HepG2 (cell line): ENCODE data around the gene GNA15. TPM values are rescaled to one million over a fixed set of nuclear protein-coding genes. Genes with fewer than 3 reads are reported as not detected.

ENCODE experiments used
- BORCS8-MEF2B ChIP-seq: sonication (generic); formaldehyde crosslinking; IDR thresholded peaks from 2 replicates; pipeline ENCODE4 v1.8.0; 2022; ENCODE audit warnings: mild to moderate bottlenecking, missing genetic modification reagents
- BRD4 ChIP-seq: sonication (generic); formaldehyde crosslinking; IDR thresholded peaks from 2 replicates; pipeline ENCODE4 v1.4.0; 2020; ENCODE audit warnings: missing genetic modification reagents
- CBX1 ChIP-seq: IDR thresholded peaks from one replicate; pipeline ENCODE4 v1.6.1; 2016; ENCODE audit warnings: antibody characterized with exemption, low read depth
- DNMT3B ChIP-seq: conservative IDR thresholded peaks from 2 replicates; pipeline ENCODE4 v1.6.1; 2016; ENCODE audit warnings: missing biosample characterization, control low read depth
- GFI1 ChIP-seq: sonication (generic); formaldehyde crosslinking; IDR thresholded peaks from 2 replicates; pipeline ENCODE4 v1.5.0; 2020; ENCODE audit warnings: missing genetic modification reagents, mild to moderate bottlenecking, borderline replicate concordance
- JDP2 ChIP-seq: sonication (generic); formaldehyde crosslinking; IDR thresholded peaks from 2 replicates; pipeline ENCODE4 v1.8.1; 2022; ENCODE audit warnings: missing genetic modification reagents, borderline replicate concordance
- KLF12 ChIP-seq: sonication (generic); formaldehyde crosslinking; IDR thresholded peaks from 2 replicates; pipeline ENCODE4 v1.4.0; 2020; ENCODE audit warnings: missing genetic modification reagents, borderline replicate concordance
- MEF2D ChIP-seq: sonication (generic); formaldehyde crosslinking; IDR thresholded peaks from 2 replicates; pipeline ENCODE4 v1.5.1; 2020; ENCODE audit warnings: mild to moderate bottlenecking, missing genetic modification reagents
- NPAS2 ChIP-seq: sonication (generic); formaldehyde crosslinking; IDR thresholded peaks from 2 replicates; pipeline ENCODE4 v1.8.0; 2022; ENCODE audit warnings: mild to moderate bottlenecking, missing genetic modification reagents, borderline replicate concordance
- NR1H2 ChIP-seq: sonication (generic); formaldehyde crosslinking; IDR thresholded peaks from 2 replicates; pipeline ENCODE4 v1.8.1; 2022; ENCODE audit warnings: low read depth, missing genetic modification reagents, borderline replicate concordance
- NR2F1 ChIP-seq, 2 experiments: fragments of 450-650 bp in 1 of 2; formaldehyde crosslinking in 1 of 2; IDR thresholded peaks; 2 replicates each; pipeline versions ENCODE4 v1.5.0 to v1.6.1; 2016 to 2020; ENCODE audit warnings: mild to moderate bottlenecking in 1 of 2, missing compliant biosample characterization in 1 of 2, missing genetic modification reagents in 1 of 2, moderate library complexity in 1 of 2
- POLR2A ChIP-seq, 2 experiments: IDR thresholded peaks; 2 replicates each; pipeline ENCODE4 v1.6.1; 2011; ENCODE audit warnings: low read depth in 2 of 2, low read length in 2 of 2, mild to moderate bottlenecking in 1 of 2, moderate library complexity in 1 of 2; ENCODE audit not compliant: insufficient read depth in 1 of 2
- RCOR2 ChIP-seq: IDR thresholded peaks from 2 replicates; pipeline ENCODE4 v1.6.1; 2016; ENCODE audit warnings: missing biosample characterization, missing genetic modification reagents
- REPIN1 ChIP-seq: sonication (generic); formaldehyde crosslinking; IDR thresholded peaks from 2 replicates; pipeline ENCODE4 v1.8.0; 2022; ENCODE audit warnings: missing genetic modification reagents, low read depth, mild to moderate bottlenecking, borderline replicate concordance
- RFXANK ChIP-seq: IDR thresholded peaks from 2 replicates; pipeline ENCODE4 v1.6.1; 2016
- SRF ChIP-seq: IDR thresholded peaks from 2 replicates; pipeline ENCODE4 v1.6.1; 2011; ENCODE audit warnings: mild to moderate bottlenecking, low read depth, low read length, moderate library complexity
- STAT5B ChIP-seq: sonication (generic); formaldehyde crosslinking; IDR thresholded peaks from 2 replicates; pipeline ENCODE4 v1.4.0; 2020; ENCODE audit warnings: missing genetic modification reagents
- TEAD2 ChIP-seq: sonication (generic); formaldehyde crosslinking; IDR thresholded peaks from 2 replicates; pipeline ENCODE4 v1.9.0; 2021; ENCODE audit warnings: missing genetic modification reagents
- TGIF2 ChIP-seq: IDR thresholded peaks from 2 replicates; pipeline ENCODE4 v1.6.1; 2016; ENCODE audit warnings: control low read depth, missing compliant biosample characterization
- TOPORS ChIP-seq: sonication (generic); formaldehyde crosslinking; IDR thresholded peaks from 2 replicates; pipeline ENCODE4 v1.8.0; 2023; ENCODE audit warnings: mild to moderate bottlenecking, missing genetic modification reagents
- ZBTB20 ChIP-seq: sonication (generic); formaldehyde crosslinking; IDR thresholded peaks from 2 replicates; pipeline ENCODE4 v1.8.1; 2023; ENCODE audit warnings: missing genetic modification reagents, low read depth, mild to moderate bottlenecking, borderline replicate concordance
- ZBTB43 ChIP-seq: sonication (generic); formaldehyde crosslinking; conservative IDR thresholded peaks from 2 replicates; pipeline ENCODE4 v1.4.0; 2020; ENCODE audit warnings: missing genetic modification reagents
- ZNF20 ChIP-seq: sonication (generic); formaldehyde crosslinking; IDR thresholded peaks from 2 replicates; pipeline ENCODE4 v1.4.0; 2020; ENCODE audit warnings: mild to moderate bottlenecking, moderate library complexity, missing genetic modification reagents
- ZNF263 ChIP-seq: sonication (generic); formaldehyde crosslinking; IDR thresholded peaks from 2 replicates; pipeline ENCODE4 v1.4.0; 2020; ENCODE audit warnings: missing genetic modification reagents
- ZNF331 ChIP-seq: sonication (generic); formaldehyde crosslinking; IDR thresholded peaks from 2 replicates; pipeline ENCODE4 v1.4.0; 2020; ENCODE audit warnings: missing genetic modification reagents
- ZNF615 ChIP-seq: sonication (generic); formaldehyde crosslinking; IDR thresholded peaks from 2 replicates; pipeline ENCODE4 v1.5.0; 2020; ENCODE audit warnings: mild to moderate bottlenecking, missing genetic modification reagents, borderline replicate concordance
- ZNF790 ChIP-seq: sonication (generic); formaldehyde crosslinking; IDR thresholded peaks from 2 replicates; pipeline ENCODE4 v1.8.0; 2022; ENCODE audit warnings: missing genetic modification reagents, mild to moderate bottlenecking, borderline replicate concordance
- polyA plus RNA-seq, 8 experiments: library from polyadenylated mRNA; depleted of rRNA in 3 of 8; stranded (reverse) in 7 of 8; unstranded in 1 of 8; fragments of >200 nt; fragmentation: Illumina TruSeq in 4 of 8; extraction: Trizol in 4 of 8; gene quantifications; 2 replicates each; pipeline versions ENCODE4 v1.2.1 to v1.2.3, GENCODE V29; 2011 to 2016; ENCODE audit warnings: low read depth in 4 of 8, missing spikeins in 1 of 8, mixed read lengths in 1 of 8; ENCODE audit not compliant: insufficient read depth in 1 of 8
- total RNA-seq, 5 experiments: library from RNA; depleted of rRNA; stranded (reverse); fragments of >200 nt; fragmentation: Illumina TruSeq; extraction: Trizol; gene quantifications; 2 replicates each; pipeline ENCODE4 v1.2.3, GENCODE V29; 2016; ENCODE audit warnings: low read depth in 1 of 5
- TF ChIP-seq, protein P1 (sequence below): sonication (generic); formaldehyde crosslinking; IDR thresholded peaks from 2 replicates; pipeline ENCODE4 v1.4.0; 2020; ENCODE audit warnings: missing genetic modification reagents, borderline replicate concordance
- TF ChIP-seq, protein P2 (sequence below): sonication (generic); formaldehyde crosslinking; IDR thresholded peaks from 2 replicates; pipeline ENCODE4 v1.5.0; 2020; ENCODE audit warnings: mild to moderate bottlenecking, low read depth, missing genetic modification reagents, borderline replicate concordance
- TF ChIP-seq, protein P3 (sequence below): sonication (generic); formaldehyde crosslinking; IDR thresholded peaks from 2 replicates; pipeline ENCODE4 v1.8.1; 2023; ENCODE audit warnings: mild to moderate bottlenecking, moderate library complexity, missing genetic modification reagents

GNA15 gene
- total and polyA plus RNA-seq, 2 of the 13 experiments (the other 11 are each of a cell fraction or from before 2014, with no cell fraction given): not detected

- TF ChIP-seq ZBTB20 (CRISPR knock-in tag): no peak
- TF ChIP-seq RFXANK (CRISPR knock-in tag): no peak
- no peak for TF ChIP-seq BORCS8-MEF2B (CRISPR knock-in tag)
- TF ChIP-seq ZBTB43 (CRISPR knock-in tag): no peak
- no peak for TF ChIP-seq STAT5B (CRISPR knock-in tag)
- no peak for TF ChIP-seq ZNF615
- TF ChIP-seq ZNF263: peak; percentile 39; the same call in 1 of the 2 replicates
- TF ChIP-seq REPIN1: 0 out of 2 replicates have a peak, but pooled peaks have one; percentile 23
- TF ChIP-seq GFI1 (CRISPR knock-in tag): no peak
- TF ChIP-seq ZNF331 (CRISPR knock-in tag): no peak
- TF ChIP-seq NR2F1 (CRISPR knock-in tag; IDR thresholded peaks at IDR 0.05): no peak
- TF ChIP-seq DNMT3B (CRISPR knock-in tag): no peak
- no peak for TF ChIP-seq JDP2
- TF ChIP-seq, protein P1, sequence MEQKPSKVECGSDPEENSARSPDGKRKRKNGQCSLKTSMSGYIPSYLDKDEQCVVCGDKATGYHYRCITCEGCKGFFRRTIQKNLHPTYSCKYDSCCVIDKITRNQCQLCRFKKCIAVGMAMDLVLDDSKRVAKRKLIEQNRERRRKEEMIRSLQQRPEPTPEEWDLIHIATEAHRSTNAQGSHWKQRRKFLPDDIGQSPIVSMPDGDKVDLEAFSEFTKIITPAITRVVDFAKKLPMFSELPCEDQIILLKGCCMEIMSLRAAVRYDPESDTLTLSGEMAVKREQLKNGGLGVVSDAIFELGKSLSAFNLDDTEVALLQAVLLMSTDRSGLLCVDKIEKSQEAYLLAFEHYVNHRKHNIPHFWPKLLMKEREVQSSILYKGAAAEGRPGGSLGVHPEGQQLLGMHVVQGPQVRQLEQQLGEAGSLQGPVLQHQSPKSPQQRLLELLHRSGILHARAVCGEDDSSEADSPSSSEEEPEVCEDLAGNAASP (CRISPR knock-in tag): no peak
- no peak for TF ChIP-seq NR1H2 (CRISPR knock-in tag)
- TF ChIP-seq ZNF20: no peak
- TF ChIP-seq, protein P2, sequence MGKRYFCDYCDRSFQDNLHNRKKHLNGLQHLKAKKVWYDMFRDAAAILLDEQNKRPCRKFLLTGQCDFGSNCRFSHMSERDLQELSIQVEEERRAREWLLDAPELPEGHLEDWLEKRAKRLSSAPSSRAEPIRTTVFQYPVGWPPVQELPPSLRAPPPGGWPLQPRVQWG: no peak
- TF ChIP-seq BRD4 (CRISPR knock-in tag): no peak
- TF ChIP-seq TEAD2 (CRISPR knock-in tag): no peak
- 0 out of 2 replicates have a peak, but pooled peaks have one; percentile 54 for TF ChIP-seq RCOR2 (CRISPR knock-in tag)
- no peak for TF ChIP-seq KLF12 (CRISPR knock-in tag)
- TF ChIP-seq NPAS2 (CRISPR knock-in tag): no peak
- TF ChIP-seq, protein P3, sequence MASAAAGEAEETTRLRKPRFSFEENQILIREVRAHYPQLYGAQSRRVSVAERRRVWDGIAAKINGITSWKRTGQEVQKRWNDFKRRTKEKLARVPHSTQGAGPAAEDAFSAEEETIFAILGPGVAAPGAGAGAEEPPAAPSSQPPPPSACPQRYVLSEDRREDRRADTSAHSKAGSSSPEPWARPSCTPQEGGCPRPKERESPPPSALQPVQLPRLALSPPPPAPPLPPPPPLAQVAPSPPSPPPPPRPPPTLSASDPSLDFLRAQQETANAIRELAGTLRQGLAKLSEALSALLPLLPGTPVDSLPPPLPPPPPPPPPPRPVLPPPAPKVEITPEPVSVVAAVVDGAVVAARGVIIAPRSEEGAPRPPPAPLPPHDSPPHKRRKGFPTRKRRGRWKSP (CRISPR knock-in tag): no peak
- no peak for TF ChIP-seq MEF2D (CRISPR knock-in tag)
- no peak for TF ChIP-seq ZNF790 (CRISPR knock-in tag)
- no peak for TF ChIP-seq TGIF2 (CRISPR knock-in tag)
- TF ChIP-seq POLR2A (IDR thresholded peaks at IDR 0.05; ENCODE audit: insufficient read depth in 1 of 2, low read depth in 2 of 2, low read length in 2 of 2): no peak; a peak in 1 of 4 replicates
- no peak for TF ChIP-seq SRF
- TF ChIP-seq CBX1: no peak
- no peak for TF ChIP-seq TOPORS (CRISPR knock-in tag)
Measured at GRCh38 chr19:3210347-3211017, 74.6 kb downstream of the GNA15 start (continued).
